Transverse colon (tissue), 3 donors: Measurements from ENCODE around the gene NCKAP5.

Experiments used
- CTCF ChIP-seq, 5 experiments: fragments of 200-600 bp in 3 of 5; fragments of 450-650 bp in 2 of 5; sonication (generic) in 3 of 5; IDR thresholded peaks; 1 replicate in 2 of 5; 2 replicates in 3 of 5; pipeline ENCODE4 v1.5.1; 2016 to 2017; ENCODE audit warnings: antibody characterized with exemption in 5 of 5, inconsistent platforms in 3 of 5, mild to moderate bottlenecking in 2 of 5, moderate library complexity in 1 of 5
- POLR2A ChIP-seq: fragments of 450-650 bp; IDR thresholded peaks from one replicate; pipeline ENCODE4 v1.6.1; 2016; ENCODE audit warnings: antibody characterized with exemption, mild to moderate bottlenecking, moderate library complexity

- TF ChIP-seq CTCF (IDR thresholded peaks at IDR 0.05) (no peak), POLR2A (no peak)
These were observed 358.9 kb downstream of the NCKAP5 start for GRCh38 chr2:133209325-133209724.
